GM21423 (cell line): ENCODE data around the gene KCNN2.
A peak's percentile ranks its signal among the peaks of the same experiment; 100 is the strongest.
"Not testable (repeated sequence)": the region's sequence is repeated elsewhere in the genome, so short reads cannot be mapped to it uniquely, and the experiment has no call there.

ENCODE experiments used
- ATAC-seq: cut with Tn5 transposase; IDR thresholded peaks from one replicate; pipeline ENCODE4 v1.9.1; 2021; ENCODE audit warnings: mild to moderate bottlenecking, moderate library complexity; ENCODE audit not compliant: unreplicated experiment

The KCNN2 gene

GRCh38 chr5:114418176-114419066 is 56.6 kb downstream of the KCNN2 start:
- ATAC-seq, result peak; percentile 98

GRCh38 chr5:114419067-114419388 is 57.2 kb downstream of the KCNN2 start:
- peak; percentile 24 for ATAC-seq

GRCh38 chr5:114419959-114420358 is 58.1 kb downstream of the KCNN2 start:
- ATAC-seq, result no peak

- ATAC-seq, result no peak
Measured at GRCh38 chr5:114427204-114427603, 65.3 kb downstream of the KCNN2 start.

- ATAC-seq, result no peak
Measured at GRCh38 chr5:114430532-114430931, 68.7 kb downstream of the KCNN2 start.

GRCh38 chr5:114432684-114433083 is 70.8 kb downstream of the KCNN2 start:
- not testable (repeated sequence) for ATAC-seq

- ATAC-seq, result no peak
Measured at GRCh38 chr5:114434396-114435219, 72.7 kb downstream of the KCNN2 start.

GRCh38 chr5:114435220-114435481 is 73.3 kb downstream of the KCNN2 start:
- ATAC-seq, result no peak

- ATAC-seq, result peak; percentile 67
Measured at GRCh38 chr5:114435885-114436299, 74.0 kb downstream of the KCNN2 start.

- no peak for ATAC-seq
Measured at GRCh38 chr5:114437936-114438335, 76.1 kb downstream of the KCNN2 start.

- ATAC-seq, result no peak
Measured at GRCh38 chr5:114438471-114438870, 76.6 kb downstream of the KCNN2 start.

GRCh38 chr5:114447084-114447773 is 85.4 kb downstream of the KCNN2 start:
- ATAC-seq, result no peak

GRCh38 chr5:114448481-114448880 is 86.6 kb downstream of the KCNN2 start:
- no peak for ATAC-seq

- peak; percentile 98 for ATAC-seq
Measured at GRCh38 chr5:114449860-114450421, 88.1 kb downstream of the KCNN2 start.

- no peak for ATAC-seq
Measured at GRCh38 chr5:114450437-114450836, 88.6 kb downstream of the KCNN2 start.

GRCh38 chr5:114458726-114459125 is 96.9 kb downstream of the KCNN2 start:
- no peak for ATAC-seq

GRCh38 chr5:114467171-114467570 is 105.3 kb downstream of the KCNN2 start:
- ATAC-seq, result no peak

GRCh38 chr5:114467729-114468128 is 105.9 kb downstream of the KCNN2 start:
- ATAC-seq, result no peak

GRCh38 chr5:114469372-114469771 is 107.5 kb downstream of the KCNN2 start:
- no peak for ATAC-seq

- ATAC-seq, result no peak
Measured at GRCh38 chr5:114471529-114471928, 109.7 kb downstream of the KCNN2 start.

- no peak for ATAC-seq
Measured at GRCh38 chr5:114473541-114473940, 111.7 kb downstream of the KCNN2 start.
